Posterior cingulate gyrus (tissue), 11 donors: Measurements from ENCODE around the gene RIPOR3.
"Not testable (repeated sequence)": the region's sequence is repeated elsewhere in the genome, so short reads cannot be mapped to it uniquely, and the experiment has no call there.

Experiments
- DNase-seq, 10 donors: peaks; one replicate each; pipeline versions ENCODE4 v3.0.0 to v3.0.0-alpha.2; 2020 to 2021; ENCODE audit warnings: mixed read lengths in 3 of 10
- intact Hi-C: fragments of 100-400 bp; cut with DNase I; formaldehyde crosslinking; loops from one replicate; pipeline ENCODE4 v1.15.1; 2023

Gene RIPOR3

DNA sequence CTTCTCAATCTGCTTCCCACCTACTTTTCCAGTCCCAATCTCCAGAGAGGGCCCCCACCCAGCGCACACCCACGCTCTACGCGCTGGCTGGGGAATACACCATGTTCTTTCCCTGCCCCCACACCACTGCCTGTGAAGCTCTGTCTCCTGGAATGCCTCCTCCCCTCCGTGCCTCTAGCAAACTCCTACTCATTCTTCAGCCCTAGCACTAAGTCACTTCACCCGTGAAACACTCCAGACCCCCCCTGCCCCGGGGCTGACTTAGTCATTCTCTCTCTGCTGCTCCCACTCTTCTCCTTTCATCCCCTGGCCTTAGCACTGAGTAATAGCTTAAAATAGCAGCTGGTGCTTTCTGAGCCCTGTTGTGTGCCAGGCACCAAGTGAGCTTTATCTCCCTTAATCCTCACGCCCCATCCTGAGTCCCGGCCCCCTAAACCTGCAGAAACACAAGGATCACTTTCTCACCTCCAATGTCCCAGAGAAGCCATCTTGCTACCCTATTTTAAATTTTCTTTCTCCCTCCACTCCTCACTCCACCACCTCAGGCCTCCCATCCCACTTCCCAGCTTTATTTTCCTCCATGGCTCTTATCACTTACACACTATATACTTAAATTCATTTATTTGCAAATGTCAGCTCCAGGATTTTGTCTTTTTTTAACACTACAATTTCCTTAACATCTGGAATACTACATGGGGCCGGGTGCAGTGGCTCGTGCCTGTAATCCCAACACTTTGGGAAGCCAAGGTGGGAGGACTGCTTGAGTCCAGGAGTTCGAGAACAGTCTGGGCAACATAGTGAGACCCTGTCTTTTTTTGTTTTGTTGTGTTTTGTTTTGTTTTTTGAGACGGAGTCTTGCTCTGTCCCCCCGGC lies 33.7 kb upstream of the RIPOR3 start:
- peak in 8 of 10 donors; percentile 32 to 94 (median 68) for DNase-seq
- intact Hi-C loops = no loop called here

GRCh38 chr20:50724112-50724725 lies 32.9 kb upstream of the RIPOR3 start:
- no peak for DNase-seq
- intact Hi-C loops = no loop called here

GRCh38 chr20:50723672-50724071 lies 32.3 kb upstream of the RIPOR3 start:
- intact Hi-C loops = no loop called here
- DNase-seq = no peak

DNA sequence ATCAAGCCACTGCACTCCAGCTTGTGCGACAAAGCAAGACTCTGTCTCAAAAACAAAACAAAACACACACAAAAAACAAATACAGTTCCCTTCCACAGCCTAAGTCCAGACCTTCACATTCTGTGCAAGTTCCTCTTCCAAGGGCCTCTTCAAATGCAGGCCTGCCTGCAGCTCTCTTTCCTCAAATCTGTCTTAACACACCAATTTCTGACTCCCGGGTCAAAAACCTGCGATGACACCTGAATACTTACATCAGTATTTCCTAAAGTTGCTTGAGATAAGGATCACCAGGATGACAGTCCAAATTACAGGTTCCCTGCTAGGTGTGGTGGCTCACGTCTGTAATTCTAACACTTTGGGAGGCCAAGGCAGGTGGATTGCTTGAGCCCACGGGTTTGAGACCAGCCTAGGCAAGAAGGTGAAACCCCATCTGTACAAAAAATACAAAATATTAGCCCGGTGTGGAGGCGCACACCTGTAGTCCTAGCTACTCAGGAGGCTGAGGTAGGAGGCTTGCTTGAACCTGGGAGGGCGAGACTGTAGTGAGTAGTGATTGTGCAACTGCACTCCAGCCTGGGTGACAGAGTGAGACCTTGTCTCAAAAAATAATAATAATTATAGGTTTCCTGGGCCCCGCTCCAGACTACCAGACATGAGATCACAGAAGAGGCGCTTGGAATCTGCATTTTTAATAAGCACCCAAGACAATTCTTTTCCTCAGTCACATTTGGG lies 31.2 kb upstream of the RIPOR3 start:
- intact Hi-C loops = no loop called here
- no peak for DNase-seq

DNA sequence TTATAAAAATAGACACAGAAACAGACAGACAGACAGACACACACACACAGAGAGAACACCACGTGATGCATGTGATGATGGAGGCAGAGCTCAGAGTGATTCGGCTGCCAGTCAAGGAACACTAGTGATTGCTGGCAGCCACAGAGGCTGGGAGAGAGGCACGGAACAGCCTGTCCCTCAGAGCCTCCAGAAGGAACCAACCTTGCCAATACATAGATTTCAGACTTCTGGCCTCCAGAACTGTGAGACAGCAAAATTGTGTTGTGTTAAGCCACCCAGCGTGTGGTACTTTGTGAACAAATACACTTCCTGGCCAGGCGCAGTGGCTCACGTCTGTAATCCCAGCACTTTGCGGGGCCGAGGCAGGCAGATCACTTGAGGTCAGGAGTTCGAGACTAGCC lies 30.5 kb upstream of the RIPOR3 start:
- DNase-seq = peak in 2 of 10 donors; percentile 10 to 21
- intact Hi-C loops = no loop called here

DNA sequence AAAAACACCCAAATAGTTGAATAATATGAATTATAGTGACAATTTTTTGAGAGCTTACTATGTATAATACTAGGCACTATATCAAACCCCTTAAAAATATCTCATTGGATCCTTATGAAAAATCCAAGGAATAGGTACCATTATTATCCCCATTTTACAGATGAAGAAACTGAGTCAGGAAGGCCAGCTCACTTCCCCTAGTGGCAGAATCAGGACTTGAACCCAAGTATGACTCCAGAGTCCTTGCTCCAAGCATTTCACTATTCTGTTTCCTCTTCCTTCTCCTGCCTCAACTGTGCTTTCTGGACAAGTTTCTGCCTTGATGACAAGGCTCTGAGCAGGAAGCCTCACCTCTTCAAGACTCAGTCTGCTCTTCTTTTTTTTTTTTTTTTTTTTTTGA lies 29.2 kb upstream of the RIPOR3 start:
- intact Hi-C loops = no loop called here

DNA sequence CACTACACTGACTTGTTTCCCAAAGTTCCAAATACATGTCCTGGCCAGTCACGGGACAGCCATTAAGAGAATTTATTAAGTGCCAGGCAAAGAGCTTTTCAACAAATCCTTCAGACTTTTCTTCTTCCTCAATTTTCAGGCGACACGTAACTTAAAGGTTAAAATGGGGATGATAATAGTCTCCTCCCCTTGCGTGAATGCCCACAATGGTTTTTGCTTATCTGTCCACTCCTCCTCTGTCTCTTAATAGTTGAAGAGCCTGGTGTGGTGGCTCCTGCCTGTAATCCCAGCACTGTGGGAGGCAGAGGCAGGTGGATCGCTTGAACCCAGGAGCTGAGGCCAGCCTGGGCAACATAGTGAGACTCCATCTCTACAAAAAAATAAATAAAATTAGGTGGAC lies 28.7 kb upstream of the RIPOR3 start:
- no peak for DNase-seq
- intact Hi-C loops = no loop called here

More for the DNA sequence above, 29.2 kb upstream of the RIPOR3 start:
- DNase-seq = no peak

- DNase-seq = no peak
- intact Hi-C loops = no loop called here
Measured at GRCh38 chr20:50719328-50719727, 28.0 kb upstream of the RIPOR3 start.

DNA sequence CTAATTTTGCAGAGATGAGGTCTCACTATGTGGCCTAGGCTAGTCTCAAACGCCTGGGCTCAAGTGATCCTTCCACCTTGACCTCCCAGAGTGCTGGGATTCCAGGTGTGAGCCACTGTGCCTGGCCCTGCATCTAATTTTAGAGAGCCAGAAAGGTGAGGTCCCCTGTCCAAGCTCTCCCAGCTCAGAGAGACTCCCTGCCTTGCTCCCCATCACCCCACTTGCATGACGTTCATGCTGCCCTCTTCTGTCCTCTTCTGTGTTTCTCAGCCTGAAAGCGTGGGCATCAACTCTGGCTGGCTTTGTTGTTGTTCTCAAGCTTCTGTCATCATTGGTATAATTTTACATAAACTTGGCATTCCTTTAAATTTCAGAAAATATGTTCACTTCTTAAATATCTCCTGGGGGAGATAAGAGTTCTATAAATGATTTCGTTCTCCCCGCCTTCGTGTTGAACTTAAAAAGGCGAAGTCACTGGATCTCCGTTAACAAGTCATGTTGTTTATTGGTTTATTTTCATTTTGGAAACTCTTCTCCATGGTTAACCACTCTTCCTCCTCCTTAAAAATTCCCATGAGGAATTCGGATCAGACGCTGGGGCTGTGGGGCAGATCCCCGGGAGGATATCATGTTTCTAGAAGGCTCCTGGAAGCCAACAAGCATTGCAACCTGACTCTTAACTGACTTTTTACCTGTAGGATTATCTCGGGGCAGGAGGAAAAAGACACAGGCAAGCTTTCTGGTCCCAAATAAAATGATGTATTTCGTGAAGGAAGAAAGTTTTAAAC lies 26.8 kb upstream of the RIPOR3 start:
- DNase-seq = peak in 1 of 10 donors; percentile 35
- intact Hi-C loops = no loop called here

DNA sequence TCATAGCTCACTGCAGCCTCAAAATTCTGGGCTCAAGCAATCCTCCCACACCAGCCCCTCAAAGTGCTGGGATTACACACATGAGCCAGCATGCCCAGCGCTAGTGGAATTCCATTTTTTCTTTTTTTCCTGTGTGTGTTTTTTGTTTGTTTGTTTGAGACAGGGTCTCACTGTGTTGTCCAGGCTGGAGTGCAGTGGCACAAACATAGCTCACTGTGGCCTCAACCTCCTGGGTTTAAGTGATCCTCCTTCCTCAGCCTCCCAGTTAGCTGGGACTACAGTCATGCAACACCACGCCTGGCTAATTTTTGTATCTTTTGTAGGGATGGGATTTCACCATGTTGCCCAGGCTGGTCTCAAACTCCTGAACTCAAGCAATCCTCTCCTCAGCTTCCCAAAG lies 26.0 kb upstream of the RIPOR3 start:
- no peak for DNase-seq
- intact Hi-C loops = no loop called here

DNA sequence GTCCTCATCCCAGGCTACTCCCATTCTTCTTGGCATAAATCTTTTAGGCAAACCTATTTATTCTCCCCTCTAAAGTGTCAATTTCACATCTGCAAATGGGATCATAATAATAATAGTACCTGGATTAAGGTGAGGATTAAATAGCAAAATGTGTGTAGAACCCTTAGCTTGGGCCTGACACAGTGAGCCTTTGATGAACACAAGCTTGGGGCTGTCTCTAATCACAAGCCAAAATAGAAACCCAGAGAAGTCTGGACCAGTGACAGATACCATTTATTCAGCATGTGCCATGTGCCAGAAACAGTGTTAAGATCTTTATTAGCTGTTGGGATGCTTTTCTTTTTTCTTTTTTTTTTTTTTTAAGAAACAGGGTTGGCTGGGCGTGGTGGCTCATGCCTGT lies 25.2 kb upstream of the RIPOR3 start:
- intact Hi-C loops = no loop called here

DNA sequence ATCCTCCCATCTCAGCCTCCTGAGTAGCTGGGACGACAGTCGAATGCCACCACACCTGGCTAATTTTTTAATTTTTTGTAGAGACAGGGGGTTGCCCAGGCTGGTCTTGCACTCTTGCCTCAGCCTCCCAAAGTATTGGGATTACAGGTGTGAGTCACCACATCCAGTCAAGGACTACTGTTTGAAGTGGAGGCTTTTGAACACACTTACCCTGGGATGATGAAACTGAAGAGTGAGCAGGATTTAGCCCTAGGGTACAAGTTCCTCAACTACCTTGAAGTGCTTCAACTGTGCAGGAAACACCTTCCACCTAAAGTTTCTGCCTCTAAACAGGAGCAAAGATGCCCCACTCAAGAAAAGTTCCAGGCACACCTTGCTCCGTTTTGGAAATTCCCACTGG lies 24.4 kb upstream of the RIPOR3 start:
- intact Hi-C loops = no loop called here

More for the DNA sequence above, 25.2 kb upstream of the RIPOR3 start:
- no peak for DNase-seq

GRCh38 chr20:50714426-50714825 lies 23.1 kb upstream of the RIPOR3 start:
- DNase-seq, intact Hi-C loops: not testable (repeated sequence)

More for the DNA sequence above, 24.4 kb upstream of the RIPOR3 start:
- no peak for DNase-seq

DNA sequence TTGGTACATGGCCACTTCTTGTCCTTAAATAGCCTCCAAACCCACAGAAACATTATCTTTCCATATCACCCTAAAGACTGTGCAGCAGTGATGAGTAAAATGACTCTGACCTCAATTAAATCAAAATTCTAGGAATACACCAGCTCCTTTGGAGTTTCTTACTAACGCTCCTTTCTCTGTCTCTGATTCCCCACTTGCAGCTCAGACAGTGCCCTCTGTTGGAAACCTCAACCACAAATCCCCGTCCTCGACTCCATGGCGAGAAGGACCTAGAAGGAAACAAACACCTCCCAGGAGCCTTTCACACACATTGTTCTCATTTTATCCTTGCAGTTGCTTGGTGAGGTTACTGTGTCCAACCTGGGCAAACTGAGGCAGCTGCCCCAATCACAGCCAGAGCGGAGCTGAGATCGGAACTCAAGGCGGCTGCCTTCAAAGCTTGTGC lies 22.3 kb upstream of the RIPOR3 start:
- no peak for DNase-seq
- intact Hi-C loops = no loop called here

- intact Hi-C loops = no loop called here
- DNase-seq = no peak
Measured at GRCh38 chr20:50712771-50713656, 21.7 kb upstream of the RIPOR3 start.

DNA sequence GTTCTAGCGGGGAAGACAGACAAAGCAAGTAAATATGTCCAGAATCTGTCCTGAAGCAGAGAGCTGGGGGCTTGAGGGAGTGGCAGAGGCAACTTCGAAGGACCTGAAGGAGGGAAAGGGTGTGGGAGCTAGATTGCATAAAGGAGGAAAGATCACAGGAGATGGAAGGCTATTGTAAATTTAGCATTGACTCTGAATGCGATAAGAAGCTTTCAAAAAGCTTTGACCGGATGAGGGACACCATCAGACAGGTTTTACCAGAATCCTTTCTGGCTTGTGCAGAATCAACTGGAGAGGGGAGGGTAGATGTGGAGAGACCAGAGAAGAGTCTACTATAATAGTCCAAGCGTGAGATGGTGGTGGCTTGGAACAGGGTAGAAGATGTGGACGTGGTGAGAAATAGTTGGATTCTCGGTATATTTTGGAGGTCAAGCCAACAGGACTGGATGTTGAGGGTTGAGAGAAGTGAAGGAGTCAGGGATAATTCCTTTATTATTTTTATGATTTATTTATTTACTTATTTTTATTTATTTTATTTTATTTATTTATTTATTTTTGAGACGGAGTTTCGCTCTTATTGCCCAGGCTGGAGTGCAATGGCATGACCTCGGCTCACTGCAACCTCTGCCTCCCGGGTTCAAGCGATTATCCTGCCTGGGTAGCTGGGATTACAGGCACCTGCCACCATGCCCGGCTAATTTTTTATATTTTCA lies 19.9 kb upstream of the RIPOR3 start:
- intact Hi-C loops = no loop called here
- DNase-seq = no peak

- intact Hi-C loops = no loop called here
Measured at GRCh38 chr20:50710492-50711063, 19.2 kb upstream of the RIPOR3 start.

DNA sequence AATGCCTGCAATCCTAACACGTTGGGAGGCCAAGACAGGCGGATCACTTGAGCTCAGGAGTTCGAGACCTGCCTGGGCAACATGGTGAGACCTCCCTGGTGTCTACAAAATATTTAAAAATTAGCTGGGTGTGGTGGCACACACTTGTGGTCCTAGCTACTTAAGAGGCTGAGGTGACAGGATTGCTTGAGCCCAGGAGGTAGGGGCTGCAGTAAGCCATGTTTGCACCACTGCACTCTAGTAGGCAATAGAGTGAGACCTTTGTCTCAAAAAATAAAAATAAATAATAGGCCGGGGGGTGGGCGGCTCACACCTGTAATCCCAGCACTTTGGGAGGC lies 18.3 kb upstream of the RIPOR3 start:
- intact Hi-C loops = no loop called here

More at GRCh38 chr20:50710492-50711063, 19.2 kb upstream of the RIPOR3 start:
- DNase-seq = no peak

More for the DNA sequence above, 18.3 kb upstream of the RIPOR3 start:
- no peak for DNase-seq
